Suprapubic skin (tissue), 4 donors: ENCODE data around the gene ZNF225. TPM values are rescaled to one million over a fixed set of nuclear protein-coding genes. Genes with fewer than 3 reads are reported as not detected.
A peak's percentile ranks its signal among the peaks of the same experiment; 100 is the strongest.

Experiments
- DNase-seq, 2 donors: peaks; one replicate each; pipeline ENCODE4 v3.0.0-alpha.2; 2019; ENCODE audit warnings: low spot score in 2 of 2
- H3K27ac ChIP-seq: fragments of 200-600 bp; sonication (generic); one replicate; pipeline ENCODE4 v1.5.1; 2019
- H3K27me3 ChIP-seq: fragments of 200-600 bp; sonication (generic); one replicate; pipeline ENCODE4 v1.5.1; 2019
- H3K36me3 ChIP-seq: fragments of 200-600 bp; sonication (generic); one replicate; pipeline ENCODE4 v1.5.1; 2019
- H3K4me1 ChIP-seq: fragments of 200-600 bp; sonication (generic); one replicate; pipeline ENCODE4 v1.5.1; 2019
- H3K4me3 ChIP-seq: fragments of 200-600 bp; sonication (generic); one replicate; pipeline ENCODE4 v1.5.1; 2019; ENCODE audit warnings: mild to moderate bottlenecking
- H3K9me3 ChIP-seq: fragments of 200-600 bp; sonication (generic); one replicate; pipeline ENCODE4 v1.5.1; 2019
- EP300 ChIP-seq: sonication (generic); formaldehyde crosslinking; IDR thresholded peaks from one replicate; pipeline ENCODE4 v1.6.1; 2017; ENCODE audit warnings: antibody characterized with exemption
- POLR2A ChIP-seq, 2 donors: fragments of 450-650 bp; IDR thresholded peaks; one replicate each; pipeline ENCODE4 v1.6.1; 2017; ENCODE audit warnings: antibody characterized with exemption in 2 of 2, mild to moderate bottlenecking in 2 of 2, moderate library complexity in 2 of 2
- POLR2AphosphoS5 ChIP-seq, 3 donors: sonication (generic); formaldehyde crosslinking; IDR thresholded peaks; one replicate each; pipeline ENCODE4 v1.6.1; 2017; ENCODE audit warnings: antibody characterized with exemption in 3 of 3
- WGBS: methylation state at CpG from one replicate; pipeline ENCODE4 v1.1.5; 2018; 5-methylcytosine and 5-hydroxymethylcytosine counted together
- total RNA-seq, 4 donors: library from RNA; depleted of rRNA; stranded (reverse); fragments of >200 nt; gene quantifications; one replicate each; pipeline ENCODE4 v1.1.0, GENCODE V29; 2016
- TF ChIP-seq, protein P1 (sequence below), 2 donors: fragments of 200-600 bp in 1 of 2; fragments of 450-650 bp in 1 of 2; sonication (generic) in 1 of 2; IDR thresholded peaks; one replicate each; pipeline ENCODE4 v1.5.1; 2016 to 2019; ENCODE audit warnings: antibody characterized with exemption in 2 of 2, mild to moderate bottlenecking in 1 of 2, moderate library complexity in 1 of 2

Gene ZNF225
- total RNA-seq, 4 donors from 2014 or later: 1.5 to 5.4 (median 3.7) TPM

DNA sequence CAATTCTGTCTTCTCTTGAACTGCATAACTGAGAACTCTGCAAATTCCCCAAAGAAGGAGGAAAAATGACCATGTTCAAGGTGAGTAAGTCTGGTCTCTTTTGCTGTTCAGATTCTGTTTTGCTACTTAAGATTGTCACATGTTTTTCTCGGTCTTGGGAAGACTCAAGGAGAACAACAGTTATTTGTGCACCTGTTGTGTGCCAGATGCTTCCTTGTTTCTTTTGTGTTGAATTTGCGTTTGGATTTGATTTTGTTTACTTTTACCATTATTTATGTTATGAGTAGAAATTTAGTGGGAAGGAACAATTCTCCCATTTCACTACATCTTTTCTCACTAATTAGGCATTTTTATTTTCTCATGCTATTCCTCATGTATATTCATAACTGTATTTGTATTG, 36.9 kb upstream of the ZNF225 start:
- DNase-seq: no peak
- H3K27me3 ChIP-seq: no peaks in the 10 kb centered on the region
- peaks cover 16% of the 10 kb centered on the region for H3K36me3 ChIP-seq
- no peak overlapping the region for H3K4me3 ChIP-seq
- 86% methylated on average over 2 of the region's 2 CpGs for WGBS
- H3K4me1 ChIP-seq: peaks cover 16% of the 10 kb centered on the region
- no peak overlapping the region for H3K27ac ChIP-seq
- no peak for TF ChIP-seq POLR2AphosphoS5 (IDR thresholded peaks at IDR 0.05)
- TF ChIP-seq POLR2A (IDR thresholded peaks at IDR 0.05): no peak
- TF ChIP-seq EP300: no peak
- TF ChIP-seq, protein P1, sequence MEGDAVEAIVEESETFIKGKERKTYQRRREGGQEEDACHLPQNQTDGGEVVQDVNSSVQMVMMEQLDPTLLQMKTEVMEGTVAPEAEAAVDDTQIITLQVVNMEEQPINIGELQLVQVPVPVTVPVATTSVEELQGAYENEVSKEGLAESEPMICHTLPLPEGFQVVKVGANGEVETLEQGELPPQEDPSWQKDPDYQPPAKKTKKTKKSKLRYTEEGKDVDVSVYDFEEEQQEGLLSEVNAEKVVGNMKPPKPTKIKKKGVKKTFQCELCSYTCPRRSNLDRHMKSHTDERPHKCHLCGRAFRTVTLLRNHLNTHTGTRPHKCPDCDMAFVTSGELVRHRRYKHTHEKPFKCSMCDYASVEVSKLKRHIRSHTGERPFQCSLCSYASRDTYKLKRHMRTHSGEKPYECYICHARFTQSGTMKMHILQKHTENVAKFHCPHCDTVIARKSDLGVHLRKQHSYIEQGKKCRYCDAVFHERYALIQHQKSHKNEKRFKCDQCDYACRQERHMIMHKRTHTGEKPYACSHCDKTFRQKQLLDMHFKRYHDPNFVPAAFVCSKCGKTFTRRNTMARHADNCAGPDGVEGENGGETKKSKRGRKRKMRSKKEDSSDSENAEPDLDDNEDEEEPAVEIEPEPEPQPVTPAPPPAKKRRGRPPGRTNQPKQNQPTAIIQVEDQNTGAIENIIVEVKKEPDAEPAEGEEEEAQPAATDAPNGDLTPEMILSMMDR (IDR thresholded peaks at IDR 0.05): no peak
- H3K9me3 ChIP-seq: no peaks in the 10 kb centered on the region

GRCh38 chr19:44092108-44092507, 21.1 kb upstream of the ZNF225 start:
- no peaks in the 10 kb centered on the region for H3K27me3 ChIP-seq
- TF ChIP-seq POLR2AphosphoS5 (IDR thresholded peaks at IDR 0.05) (no peak), POLR2A (IDR thresholded peaks at IDR 0.05) (no peak), EP300 (no peak)
- TF ChIP-seq, protein P1 (IDR thresholded peaks at IDR 0.05): no peak
- H3K27ac ChIP-seq: no peak overlapping the region
- peaks cover 17% of the 10 kb centered on the region for H3K4me1 ChIP-seq
- DNase-seq: no peak
- H3K36me3 ChIP-seq: peaks cover 6% of the 10 kb centered on the region
- 77% methylated on average over 4 of the region's 4 CpGs for WGBS
- no peak overlapping the region for H3K4me3 ChIP-seq
- no peaks in the 10 kb centered on the region for H3K9me3 ChIP-seq

- DNase-seq: peak; percentile 94 to 95
- Histone ChIP-seq H3K4me1 (peaks cover 17% of the 10 kb centered on the region), H3K36me3 (peaks cover 25% of the 10 kb centered on the region), H3K27ac (peak within 1 kb of the TSS; percentile 75), H3K27me3 (no peaks in the 10 kb centered on the region), H3K9me3 (peaks cover 4% of the 10 kb centered on the region), H3K4me3 (peak within 1 kb of the TSS; percentile 85)
- WGBS: under 1% methylated on average over 36 of the region's 50 CpGs
- TF ChIP-seq POLR2A (IDR thresholded peaks at IDR 0.05): peak in 1 of 2 donors; percentile 26
- TF ChIP-seq EP300: no peak
Observed at GRCh38 chr19:44093931-44094765, 19.1 kb upstream of the ZNF225 start, which contains the start of gene ZNF224. TSS of gene ZNF224 (plus strand) at chr19:44094361. CDS start at chr19:44097874, 3,513 bp downstream.

DNA sequence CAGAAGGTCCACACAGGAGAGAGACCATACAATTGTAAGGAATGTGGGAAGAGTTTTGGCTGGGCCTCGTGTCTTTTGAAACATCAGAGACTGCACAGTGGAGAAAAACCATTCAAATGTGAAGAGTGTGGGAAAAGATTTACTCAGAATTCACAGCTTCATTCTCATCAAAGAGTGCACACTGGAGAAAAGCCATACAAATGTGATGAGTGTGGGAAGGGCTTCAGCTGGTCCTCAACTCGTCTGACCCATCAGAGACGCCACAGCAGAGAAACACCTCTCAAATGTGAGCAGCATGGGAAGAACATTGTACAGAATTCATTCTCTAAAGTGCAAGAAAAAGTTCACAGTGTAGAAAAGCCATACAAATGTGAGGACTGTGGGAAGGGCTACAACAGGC, 5.4 kb upstream of the ZNF225 start:
- Histone ChIP-seq H3K27me3 (no peaks in the 10 kb centered on the region), H3K36me3 (peaks cover 51% of the 10 kb centered on the region), H3K9me3 (peaks cover 41% of the 10 kb centered on the region), H3K27ac (no peak overlapping the region), H3K4me3 (no peak overlapping the region), H3K4me1 (peaks cover 10% of the 10 kb centered on the region)
- TF ChIP-seq POLR2AphosphoS5 (IDR thresholded peaks at IDR 0.05): no peak
- no peak for DNase-seq
- 97% methylated on average over 3 of the region's 3 CpGs for WGBS

GRCh38 chr19:44109458-44109857, 3.7 kb upstream of the ZNF225 start:
- Histone ChIP-seq H3K27ac (no peak overlapping the region), H3K4me1 (peaks cover 16% of the 10 kb centered on the region), H3K9me3 (peaks cover 37% of the 10 kb centered on the region), H3K27me3 (no peaks in the 10 kb centered on the region), H3K36me3 (peaks cover 35% of the 10 kb centered on the region), H3K4me3 (no peak overlapping the region)
- TF ChIP-seq POLR2AphosphoS5 (IDR thresholded peaks at IDR 0.05): no peak
- no peak for TF ChIP-seq EP300
- TF ChIP-seq POLR2A (IDR thresholded peaks at IDR 0.05): no peak
- TF ChIP-seq, protein P1 (IDR thresholded peaks at IDR 0.05): no peak
- DNase-seq: no peak

DNA sequence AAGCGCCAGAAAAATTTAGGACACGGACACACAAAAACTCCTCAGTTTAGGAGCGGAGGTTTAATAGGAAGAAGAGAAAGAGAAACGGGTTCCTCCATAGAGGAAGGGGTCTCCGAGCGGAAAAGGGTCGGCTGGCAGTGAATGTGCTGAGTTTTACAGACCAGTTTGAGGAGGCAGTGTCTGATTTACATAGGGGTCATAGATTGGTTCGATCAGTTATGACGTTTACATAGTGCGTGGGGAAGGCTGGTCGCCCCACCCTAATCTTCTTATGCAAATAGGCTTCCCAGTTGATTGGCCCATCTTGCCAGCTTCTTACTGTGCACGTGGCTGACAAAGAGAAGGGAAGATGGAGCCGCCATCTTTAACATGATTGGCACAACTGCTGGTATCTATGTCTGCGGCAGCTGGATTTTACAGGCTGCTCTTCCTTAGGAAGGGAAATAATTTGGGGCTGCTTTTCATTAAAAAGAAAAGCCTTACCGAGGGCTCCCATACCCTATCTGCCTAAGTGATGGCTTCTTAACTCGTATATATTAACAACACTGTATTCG, 1.2 kb upstream of the ZNF225 start:
- Histone ChIP-seq H3K4me3 (peak overlapping the region; percentile 71), H3K36me3 (peaks cover 19% of the 10 kb centered on the region), H3K27ac (no peak overlapping the region), H3K27me3 (no peaks in the 10 kb centered on the region), H3K9me3 (peaks cover 29% of the 10 kb centered on the region), H3K4me1 (peaks cover 20% of the 10 kb centered on the region)
- TF ChIP-seq POLR2AphosphoS5 (IDR thresholded peaks at IDR 0.05) (no peak), POLR2A (IDR thresholded peaks at IDR 0.05) (no peak), EP300 (no peak)
- TF ChIP-seq, protein P1 (IDR thresholded peaks at IDR 0.05): no peak
- 21% methylated on average over 17 of the region's 17 CpGs for WGBS
- no peak for DNase-seq
